Ectodermal cell (in vitro differentiated cells): ENCODE data around the gene PSG4.
"Not testable (repeated sequence)": the region's sequence is repeated elsewhere in the genome, so short reads cannot be mapped to it uniquely, and the experiment has no call there.

Source experiments
- H3K27ac ChIP-seq: 2 replicates; pipeline ENCODE4 v1.7.0; 2013; ENCODE audit warnings: mild to moderate bottlenecking, low read depth, low read length; ENCODE audit not compliant: insufficient read depth, poor library complexity, severe bottlenecking
- H3K27me3 ChIP-seq: 2 replicates; pipeline ENCODE4 v1.7.0; 2013; ENCODE audit warnings: mild to moderate bottlenecking, low read length; ENCODE audit not compliant: insufficient read depth, control insufficient read depth, poor library complexity, severe bottlenecking
- H3K36me3 ChIP-seq: one replicate; pipeline ENCODE4 v1.7.0; 2013; ENCODE audit warnings: low read length; ENCODE audit not compliant: control insufficient read depth, insufficient read depth
- H3K4me1 ChIP-seq: one replicate; pipeline ENCODE4 v1.7.0; 2013; ENCODE audit warnings: low read length; ENCODE audit not compliant: control insufficient read depth, insufficient read depth
- H3K4me3 ChIP-seq: 2 replicates; pipeline ENCODE4 v1.7.0; 2013; ENCODE audit warnings: low read depth, low read length, control low read depth; ENCODE audit not compliant: insufficient read depth
- H3K9me3 ChIP-seq: 2 replicates; pipeline ENCODE4 v1.7.0; 2013; ENCODE audit warnings: mild to moderate bottlenecking, low read length, moderate library complexity; ENCODE audit not compliant: control insufficient read depth
- WGBS, 2 experiments: methylation state at CpG; one replicate each; pipeline ENCODE4 v1.1.7; 2013; ENCODE audit warnings: missing lambda C conversion rate in 2 of 2; 5-methylcytosine and 5-hydroxymethylcytosine counted together

Gene PSG4

GRCh38 chr19:43178577-43178976, 26.9 kb downstream of the PSG4 start:
- not testable (repeated sequence) for H3K9me3 ChIP-seq, H3K27ac ChIP-seq, H3K27me3 ChIP-seq, H3K4me1 ChIP-seq, H3K36me3 ChIP-seq, H3K4me3 ChIP-seq
- 93 to 100% methylated on average over 1 to 3 of the region's 3 CpGs for WGBS, 2 experiments

- H3K9me3 ChIP-seq, H3K36me3 ChIP-seq, H3K4me1 ChIP-seq, H3K4me3 ChIP-seq, H3K27me3 ChIP-seq, H3K27ac ChIP-seq: not testable (repeated sequence)
- WGBS, 2 experiments: 86 to 92% methylated on average over 2 to 3 of the region's 3 CpGs
Measured at GRCh38 chr19:43165906-43166305, 39.5 kb downstream of the PSG4 start.

GRCh38 chr19:43163135-43163534, 42.3 kb downstream of the PSG4 start:
- H3K36me3 ChIP-seq, H3K9me3 ChIP-seq, H3K4me1 ChIP-seq, H3K27me3 ChIP-seq, H3K4me3 ChIP-seq, H3K27ac ChIP-seq: not testable (repeated sequence)
- WGBS, 2 experiments: 80 to 94% methylated on average over 2 to 3 of the region's 3 CpGs

GRCh38 chr19:43162261-43162660, 43.2 kb downstream of the PSG4 start:
- H3K27ac ChIP-seq, H3K27me3 ChIP-seq, H3K9me3 ChIP-seq, H3K4me3 ChIP-seq, H3K36me3 ChIP-seq, H3K4me1 ChIP-seq: not testable (repeated sequence)
- 81 to 91% methylated on average over 2 of the region's 2 CpGs for WGBS, 2 experiments

GRCh38 chr19:43152214-43152613, 53.2 kb downstream of the PSG4 start:
- H3K36me3 ChIP-seq: no peaks in the 10 kb centered on the region
- WGBS, 2 experiments: 84 to 89% methylated on average over 4 of the region's 4 CpGs
- no peak overlapping the region for H3K27ac ChIP-seq
- H3K4me1 ChIP-seq: no peaks in the 10 kb centered on the region
- H3K9me3 ChIP-seq: no peaks in the 10 kb centered on the region
- no peak overlapping the region for H3K4me3 ChIP-seq
- no peaks in the 10 kb centered on the region for H3K27me3 ChIP-seq

GRCh38 chr19:43149788-43150187, 55.6 kb downstream of the PSG4 start:
- not testable (repeated sequence) for H3K27me3 ChIP-seq, H3K4me1 ChIP-seq, H3K27ac ChIP-seq, H3K4me3 ChIP-seq, H3K9me3 ChIP-seq, H3K36me3 ChIP-seq
- 82 to 89% methylated on average over 6 to 7 of the region's 7 CpGs for WGBS, 2 experiments

GRCh38 chr19:43148233-43148632, 57.2 kb downstream of the PSG4 start:
- Histone ChIP-seq H3K27ac (no peak overlapping the region), H3K36me3 (no peaks in the 10 kb centered on the region), H3K27me3 (no peaks in the 10 kb centered on the region), H3K9me3 (no peaks in the 10 kb centered on the region), H3K4me1 (no peaks in the 10 kb centered on the region), H3K4me3 (no peak overlapping the region)
- 91% methylated on average over 1 of the region's 1 CpG; no CpG with 5 or more reads in 1 of the 2 experiments for WGBS, 2 experiments
